ENCODE measurements around the gene HMGN2. TPM values are rescaled to one million over a fixed set of nuclear protein-coding genes. Genes with fewer than 3 reads are reported as not detected.

Gene HMGN2
- total RNA-seq, 4 donors from 2014 or later = 101 to 194 (median 146) TPM

GRCh38 chr1:26438041-26438440, 34.2 kb upstream of the HMGN2 start:
- no peak for DNase-seq (ENCODE audit: low spot score in 2 of 2)
- Histone ChIP-seq H3K36me3 (peaks cover 75% of the 10 kb centered on the region), H3K4me1 (peaks cover 16% of the 10 kb centered on the region), H3K9me3 (no peaks in the 10 kb centered on the region), H3K27ac (no peak overlapping the region), H3K27me3 (no peaks in the 10 kb centered on the region), H3K4me3 (no peak overlapping the region)
- TF ChIP-seq POLR2AphosphoS5 (IDR thresholded peaks at IDR 0.05) = no peak
- no peak for TF ChIP-seq POLR2A (IDR thresholded peaks at IDR 0.05)
- TF ChIP-seq CTCF (IDR thresholded peaks at IDR 0.05) = no peak
- no peak for TF ChIP-seq EP300 (IDR thresholded peaks at IDR 0.05)
- WGBS = 98% methylated on average over 6 of the region's 6 CpGs

GRCh38 chr1:26440259-26440658, 32.0 kb upstream of the HMGN2 start:
- TF ChIP-seq EP300 (IDR thresholded peaks at IDR 0.05) (no peak), POLR2AphosphoS5 (IDR thresholded peaks at IDR 0.05) (no peak)
- no peaks in the 10 kb centered on the region for H3K4me1 ChIP-seq
- H3K36me3 ChIP-seq = peaks cover 93% of the 10 kb centered on the region
- no peaks in the 10 kb centered on the region for H3K9me3 ChIP-seq
- H3K27me3 ChIP-seq = no peaks in the 10 kb centered on the region
- WGBS = 98% methylated on average over 2 of the region's 2 CpGs
- H3K4me3 ChIP-seq = no peak overlapping the region
- no peak overlapping the region for H3K27ac ChIP-seq
- DNase-seq (ENCODE audit: low spot score in 2 of 2) = no peak

GRCh38 chr1:26449868-26450267, 22.4 kb upstream of the HMGN2 start:
- no peak for DNase-seq (ENCODE audit: low spot score in 2 of 2)
- TF ChIP-seq CTCF (IDR thresholded peaks at IDR 0.05) (no peak), POLR2AphosphoS5 (IDR thresholded peaks at IDR 0.05) (no peak), POLR2A (IDR thresholded peaks at IDR 0.05) (no peak), EP300 (IDR thresholded peaks at IDR 0.05) (no peak)
- 92% methylated on average over 3 of the region's 3 CpGs for WGBS
- Histone ChIP-seq H3K27ac (no peak overlapping the region), H3K36me3 (peaks cover 88% of the 10 kb centered on the region), H3K9me3 (no peaks in the 10 kb centered on the region), H3K27me3 (no peaks in the 10 kb centered on the region), H3K4me1 (no peaks in the 10 kb centered on the region), H3K4me3 (no peak overlapping the region)

- H3K4me3 ChIP-seq = no peak overlapping the region
- DNase-seq (ENCODE audit: low spot score in 2 of 2) = no peak
- peaks cover 82% of the 10 kb centered on the region for H3K36me3 ChIP-seq
- H3K27me3 ChIP-seq = no peaks in the 10 kb centered on the region
- TF ChIP-seq POLR2A (IDR thresholded peaks at IDR 0.05) (no peak), CTCF (IDR thresholded peaks at IDR 0.05) (no peak), POLR2AphosphoS5 (IDR thresholded peaks at IDR 0.05) (no peak), EP300 (IDR thresholded peaks at IDR 0.05) (no peak)
- no peaks in the 10 kb centered on the region for H3K4me1 ChIP-seq
- H3K27ac ChIP-seq = no peak overlapping the region
- H3K9me3 ChIP-seq = no peaks in the 10 kb centered on the region
- WGBS = 93% methylated on average over 3 of the region's 3 CpGs
Observed at GRCh38 chr1:26450908-26451307, 21.3 kb upstream of the HMGN2 start.

- Histone ChIP-seq H3K9me3 (no peaks in the 10 kb centered on the region), H3K4me3 (no peak overlapping the region), H3K4me1 (no peaks in the 10 kb centered on the region), H3K27me3 (no peaks in the 10 kb centered on the region), H3K27ac (no peak overlapping the region), H3K36me3 (peaks cover 66% of the 10 kb centered on the region)
- TF ChIP-seq POLR2AphosphoS5 (IDR thresholded peaks at IDR 0.05) (no peak), EP300 (IDR thresholded peaks at IDR 0.05) (no peak), CTCF (IDR thresholded peaks at IDR 0.05) (no peak), POLR2A (IDR thresholded peaks at IDR 0.05) (no peak)
- no peak for DNase-seq (ENCODE audit: low spot score in 2 of 2)
- WGBS = 93% methylated on average over 5 of the region's 5 CpGs
Observed at GRCh38 chr1:26452459-26453183, 19.6 kb upstream of the HMGN2 start.

Data from suprapubic skin (tissue), 4 donors.